Fibroblast of mammary gland (primary cell): ENCODE measurements around the gene ZFP90.

Experiments used
- DNase-seq: peaks from one replicate; pipeline ENCODE4 v3.0.0-alpha.2; 2010; ENCODE audit warnings: low read depth
- H3K4me3 ChIP-seq: 2 replicates; pipeline ENCODE4 v1.5.1; 2011; ENCODE audit warnings: low read depth, mild to moderate bottlenecking, low read length, moderate library complexity; ENCODE audit not compliant: control insufficient read depth
- CTCF ChIP-seq: conservative IDR thresholded peaks from 2 replicates; pipeline ENCODE4 v1.5.1; 2011; ENCODE audit warnings: low read depth, low read length, inconsistent platforms; ENCODE audit not compliant: control insufficient read depth, insufficient read depth

Gene ZFP90

GRCh38 chr16:68517606-68518166 lies 21.4 kb upstream of the ZFP90 start:
- no peak for TF ChIP-seq CTCF
- DNase-seq: no peak
- H3K4me3 ChIP-seq: no peak overlapping the region

GRCh38 chr16:68519225-68519745 lies 19.8 kb upstream of the ZFP90 start:
- no peak overlapping the region for H3K4me3 ChIP-seq
- DNase-seq: no peak
- TF ChIP-seq CTCF: no peak

DNA sequence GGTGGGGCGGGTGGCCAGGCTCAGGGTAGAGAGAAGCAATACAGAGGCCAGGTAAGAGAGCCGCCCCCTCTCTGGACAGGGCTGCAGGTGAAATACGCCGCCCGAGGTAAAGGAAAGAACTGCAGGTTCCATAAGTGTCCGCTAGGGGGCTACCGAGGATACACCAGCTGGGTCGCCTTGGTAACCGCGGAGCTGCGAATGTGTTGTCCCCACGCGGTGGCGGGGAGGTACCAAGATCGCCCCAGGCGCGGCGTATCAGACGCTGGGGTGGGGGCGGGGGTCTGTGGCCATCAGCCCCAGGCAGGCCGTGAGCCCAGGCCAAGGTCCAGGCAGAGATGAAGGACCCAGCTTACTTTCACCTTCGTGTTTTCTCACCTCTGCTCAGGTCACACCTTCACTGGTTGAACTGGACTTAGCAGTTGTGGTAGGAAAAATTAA lies 18.4 kb upstream of the ZFP90 start:
- TF ChIP-seq CTCF: peak; percentile 97
- H3K4me3 ChIP-seq: no peak overlapping the region
- DNase-seq: peak; percentile 73

GRCh38 chr16:68524069-68524820 lies 14.8 kb upstream of the ZFP90 start:
- no peak for TF ChIP-seq CTCF
- H3K4me3 ChIP-seq: no peak overlapping the region
- no peak for DNase-seq

DNA sequence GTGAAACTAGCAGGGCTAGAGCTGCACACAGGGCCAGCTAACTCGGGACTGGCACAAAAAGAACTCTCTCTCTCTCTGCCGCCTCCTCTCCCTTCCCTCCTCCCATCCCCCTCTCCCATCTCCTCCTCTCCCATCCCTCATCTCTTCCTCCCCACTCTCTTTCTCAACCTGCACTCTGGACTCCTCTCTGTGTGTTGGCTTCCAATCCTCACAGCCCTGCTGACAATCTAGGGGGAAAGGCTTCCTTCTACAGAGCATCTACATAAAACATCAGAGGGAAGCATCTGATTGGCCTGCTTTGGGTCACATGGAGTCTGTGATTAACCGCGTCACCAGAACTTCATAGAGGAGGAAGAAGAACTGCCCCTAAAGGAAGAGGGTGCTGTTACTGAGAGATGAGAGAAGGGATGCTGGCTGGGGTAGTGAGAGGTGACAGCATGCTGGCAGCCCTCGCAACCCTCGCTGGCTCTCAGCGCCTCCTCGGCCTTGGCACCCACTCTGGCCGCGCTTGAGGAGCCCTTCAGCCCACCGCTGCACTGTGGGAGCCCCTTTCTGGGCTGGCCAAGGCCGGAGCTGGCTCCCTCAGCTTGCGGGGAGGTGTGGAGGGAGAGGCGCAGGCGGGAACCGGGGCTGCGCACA lies 12.8 kb upstream of the ZFP90 start:
- no peak for DNase-seq
- no peak for TF ChIP-seq CTCF

DNA sequence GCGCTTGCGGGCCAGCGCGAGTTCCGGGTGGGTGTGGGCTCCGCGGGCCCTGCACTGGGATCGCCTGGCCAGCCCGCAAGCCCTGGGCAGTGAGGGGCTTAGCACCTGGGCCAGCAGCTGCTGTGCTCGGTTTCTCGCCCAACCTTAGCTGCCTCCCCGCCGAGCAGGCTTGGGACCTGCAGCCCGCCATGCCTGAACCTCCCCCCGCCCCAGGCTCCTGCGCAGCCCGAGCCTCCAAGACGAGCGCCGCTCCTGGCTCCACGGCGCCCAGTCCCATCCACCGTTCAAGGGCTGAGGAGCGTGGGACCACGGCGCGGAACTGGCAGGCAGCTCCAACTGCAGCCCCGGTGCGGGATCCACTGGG lies 12.3 kb upstream of the ZFP90 start:
- DNase-seq: no peak
- H3K4me3 ChIP-seq: no peak overlapping the region
- no peak for TF ChIP-seq CTCF

More for the DNA sequence above, 12.8 kb upstream of the ZFP90 start:
- H3K4me3 ChIP-seq: no peak overlapping the region
